ENCODE data around the gene STATH. TPM values are rescaled to one million over a fixed set of nuclear protein-coding genes. Genes with fewer than 3 reads are reported as not detected.
A peak's percentile ranks its signal among the peaks of the same experiment; 100 is the strongest.
"Not testable (repeated sequence)": the region's sequence is repeated elsewhere in the genome, so short reads cannot be mapped to it uniquely, and the experiment has no call there.

STATH gene
- polyA plus RNA-seq (2012; ENCODE audit: insufficient read depth, insufficient read length), result not detected

GRCh38 chr4:69995526-69996016, at the start of gene STATH:
STATH (plus strand) TSS chr4:69995966; CDS start chr4:69998438, 2,472 bp downstream.
- no peak within 1 kb of the TSS for H3K4me3 ChIP-seq (ENCODE audit: low read length)
- DNase-seq (ENCODE audit: low read depth, low spot score), result no peak

DNA sequence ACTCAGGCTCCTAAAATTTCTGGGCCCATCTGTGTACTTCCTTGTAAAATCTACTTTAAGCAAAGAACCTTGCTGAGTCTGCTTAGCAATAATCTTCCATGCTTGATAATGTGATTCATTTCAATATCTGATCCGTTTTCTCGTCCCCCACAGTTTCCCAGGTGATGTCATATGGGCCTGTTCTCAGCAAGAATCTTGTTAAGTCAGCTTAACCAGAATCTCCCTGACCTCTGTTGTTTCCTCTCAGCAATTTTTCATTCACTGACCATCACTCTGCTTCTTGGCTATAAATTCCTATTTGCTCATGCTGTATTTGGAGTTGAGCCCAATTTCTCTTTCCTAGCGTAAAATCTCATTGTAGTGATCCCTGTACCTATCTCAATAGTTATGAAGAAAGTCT, 44.2 kb upstream of the STATH start:
- DNase-seq (ENCODE audit: low read depth, low spot score), result no peak
- no peak overlapping the region for H3K4me3 ChIP-seq (ENCODE audit: low read length)

GRCh38 chr4:69957209-69957608, 38.6 kb upstream of the STATH start:
- H3K4me3 ChIP-seq (ENCODE audit: low read length), result no peak overlapping the region
- no peak for DNase-seq (ENCODE audit: low read depth, low spot score)

DNA sequence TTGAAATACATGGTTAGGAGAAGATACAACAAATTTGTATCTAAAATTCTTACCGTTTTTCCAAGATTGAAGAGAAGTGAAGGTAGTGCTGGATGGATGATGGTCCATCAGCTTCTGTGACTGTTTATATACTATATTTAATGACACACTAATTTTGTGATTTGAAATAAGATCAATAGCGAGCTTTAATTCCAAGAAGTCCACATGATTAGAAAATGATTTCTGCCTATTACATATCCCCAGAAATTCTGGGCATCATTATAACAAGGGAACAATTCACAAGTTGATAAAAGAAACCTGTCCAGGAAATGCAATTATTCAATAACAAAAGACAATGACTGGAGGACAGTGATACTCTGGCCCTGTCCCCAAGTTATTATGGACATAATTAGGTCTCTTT, 30.1 kb upstream of the STATH start, which contains the start of gene CSN2:
CSN2 (minus strand) TSS at position 101 of the 400 bp plus-strand sequence. CDS start 4,733 bp downstream, outside the sequence.
- DNase-seq (ENCODE audit: low read depth, low spot score), result no peak
- no peak within 1 kb of the TSS for H3K4me3 ChIP-seq (ENCODE audit: low read length)

DNA sequence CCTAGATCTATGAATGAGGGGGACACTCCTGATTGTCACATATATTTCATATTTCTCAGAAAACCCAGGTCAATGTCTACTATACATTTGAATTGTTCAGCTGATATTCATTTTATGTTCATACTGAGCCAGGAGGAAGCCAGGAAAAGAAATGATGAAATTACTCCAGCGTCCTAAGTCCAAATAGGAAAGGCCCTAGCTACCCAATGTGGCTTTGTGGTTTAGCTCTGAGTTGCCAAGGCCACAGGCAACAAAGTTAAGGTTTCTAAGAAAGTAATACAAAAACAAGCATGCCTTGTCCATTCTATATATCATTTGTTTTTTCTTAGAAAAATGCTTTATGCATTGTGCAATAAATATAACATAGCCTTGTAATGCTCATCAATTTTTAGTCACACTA, 25.7 kb upstream of the STATH start:
- no peak for DNase-seq (ENCODE audit: low read depth, low spot score)
- H3K4me3 ChIP-seq (ENCODE audit: low read length), result no peak overlapping the region

DNA sequence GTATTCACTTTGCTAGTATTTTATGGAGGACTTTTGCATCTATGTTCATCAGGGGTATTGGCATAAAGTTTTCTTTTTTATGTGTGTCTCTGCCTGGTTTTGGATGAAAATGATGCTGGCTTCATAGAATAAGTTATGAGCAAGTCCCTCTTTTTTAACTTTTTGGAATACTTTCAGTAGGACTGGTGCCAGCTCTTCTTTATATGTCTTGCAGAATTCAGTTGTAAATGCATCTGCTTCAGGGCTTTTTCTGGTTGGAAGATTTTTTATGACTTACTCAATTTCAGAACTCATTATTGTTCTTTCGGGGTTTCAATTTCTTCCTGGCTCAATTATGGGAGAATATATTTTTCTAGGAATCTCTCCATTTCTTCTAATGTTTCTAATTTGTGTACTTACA, 21.1 kb upstream of the STATH start:
- H3K4me3 ChIP-seq (ENCODE audit: low read length), result no peak overlapping the region
- DNase-seq (ENCODE audit: low read depth, low spot score), result no peak

GRCh38 chr4:69977582-69977981, 18.2 kb upstream of the STATH start:
- peak; percentile 10 for DNase-seq (ENCODE audit: low read depth, low spot score)
- H3K4me3 ChIP-seq (ENCODE audit: low read length), result no peak overlapping the region

DNA sequence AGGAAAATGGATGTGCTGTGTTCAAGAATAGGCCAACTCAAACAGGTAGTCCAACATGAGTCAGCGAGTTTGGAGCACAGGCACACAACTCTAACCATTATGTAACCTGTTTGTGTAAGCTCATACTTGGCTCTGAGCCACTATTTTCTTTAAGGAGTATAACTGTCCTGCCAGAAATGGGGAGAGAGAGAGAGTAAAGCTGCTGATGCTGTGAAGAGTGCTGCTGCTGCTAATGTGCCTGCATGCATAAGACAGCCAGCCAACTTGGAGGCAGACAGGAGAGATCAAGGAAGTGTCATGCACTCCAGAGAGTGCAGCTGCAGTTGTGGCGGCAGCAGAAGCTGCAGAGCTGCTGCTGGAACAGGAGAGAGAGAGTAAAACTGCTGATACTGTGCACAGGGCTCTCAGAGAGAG, 11.7 kb upstream of the STATH start:
- no peak overlapping the region for H3K4me3 ChIP-seq (ENCODE audit: low read length)
- DNase-seq (ENCODE audit: low read depth, low spot score), result peak; percentile 16

GRCh38 chr4:69986663-69987062, 9.1 kb upstream of the STATH start:
- no peak overlapping the region for H3K4me3 ChIP-seq (ENCODE audit: low read length)
- DNase-seq (ENCODE audit: low read depth, low spot score), result no peak

DNA sequence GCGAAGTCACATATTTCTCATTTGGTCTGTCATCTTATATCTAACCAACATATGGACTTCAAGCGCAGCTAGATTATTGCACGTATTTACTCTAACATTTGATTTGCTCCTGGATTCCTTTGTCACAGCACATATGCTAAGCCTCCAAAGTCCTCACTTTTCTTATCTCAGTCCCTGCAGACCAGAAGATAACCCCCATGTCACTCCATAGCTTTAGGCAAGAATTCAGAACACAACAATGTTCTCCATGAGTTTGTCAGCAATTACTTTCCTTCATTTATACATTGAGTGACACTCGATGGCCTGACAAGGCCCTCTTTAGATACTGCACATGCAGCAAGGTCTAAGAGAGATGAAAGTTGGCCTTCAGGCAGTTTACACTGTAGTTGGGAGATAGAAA, 4.8 kb upstream of the STATH start:
- DNase-seq (ENCODE audit: low read depth, low spot score), result no peak
- no peak overlapping the region for H3K4me3 ChIP-seq (ENCODE audit: low read length)

GRCh38 chr4:69994782-69995181, 984 bp upstream of the STATH start:
- no peak overlapping the region for H3K4me3 ChIP-seq (ENCODE audit: low read length)
- DNase-seq (ENCODE audit: low read depth, low spot score), result no peak

GRCh38 chr4:69999420-69999819, 3.7 kb downstream of the STATH start:
- DNase-seq (ENCODE audit: low read depth, low spot score), result no peak
- H3K4me3 ChIP-seq (ENCODE audit: low read length), result no peak overlapping the region

- H3K4me3 ChIP-seq (ENCODE audit: low read length), result no peak overlapping the region
- peak; percentile 75 for DNase-seq (ENCODE audit: low read depth, low spot score)
Measured at GRCh38 chr4:70000711-70001110, 4.9 kb downstream of the STATH start.

DNA sequence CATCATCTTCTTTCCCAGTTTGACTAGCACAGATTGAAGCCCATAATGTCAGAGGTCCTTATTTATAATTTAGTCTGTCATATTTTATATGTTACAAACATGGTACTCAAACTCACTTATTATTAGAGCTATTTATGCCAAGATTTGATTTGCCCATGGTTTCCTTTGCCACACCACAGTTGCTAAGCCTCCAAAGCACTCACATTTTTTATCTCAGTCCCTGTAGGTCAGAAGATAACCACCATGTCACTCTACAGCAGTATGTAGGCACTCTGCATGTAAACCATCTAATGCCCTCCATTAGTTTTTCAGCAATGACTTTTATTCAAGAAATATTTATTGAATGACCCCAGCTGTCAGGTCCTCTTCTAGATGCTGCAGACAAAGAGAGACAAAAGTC, 6.7 kb downstream of the STATH start:
- no peak for DNase-seq (ENCODE audit: low read depth, low spot score)
- H3K4me3 ChIP-seq (ENCODE audit: low read length), result no peak overlapping the region

GRCh38 chr4:70008771-70009170, 13.0 kb downstream of the STATH start:
- H3K4me3 ChIP-seq (ENCODE audit: low read length), result no peak overlapping the region
- DNase-seq (ENCODE audit: low read depth, low spot score), result no peak

DNA sequence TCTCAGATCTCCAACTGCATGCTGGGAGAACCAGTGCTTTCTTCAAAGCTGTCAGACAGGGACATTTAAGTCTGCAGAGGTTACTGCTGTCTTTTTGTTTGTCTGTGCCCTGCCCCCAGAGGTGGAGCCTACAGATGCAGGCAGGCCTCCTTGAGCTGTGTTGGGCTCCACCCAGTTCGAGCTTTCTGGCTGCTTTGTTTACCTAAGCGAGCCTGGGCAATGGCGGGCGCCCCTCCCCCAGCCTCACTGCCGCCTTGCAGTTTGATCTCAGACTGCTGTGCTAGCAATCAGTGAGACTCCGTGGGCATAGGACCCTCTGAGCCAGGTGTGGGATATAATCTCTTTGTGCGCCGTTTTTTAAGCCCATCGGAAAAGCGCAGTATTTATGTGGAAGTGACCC, 23.2 kb downstream of the STATH start:
- not testable (repeated sequence) for DNase-seq (ENCODE audit: low read depth, low spot score); H3K4me3 ChIP-seq (ENCODE audit: low read length)

- DNase-seq (ENCODE audit: low read depth, low spot score), result no peak
- H3K4me3 ChIP-seq (ENCODE audit: low read length), result no peak overlapping the region
Measured at GRCh38 chr4:70023218-70023617, 27.5 kb downstream of the STATH start.

DNA sequence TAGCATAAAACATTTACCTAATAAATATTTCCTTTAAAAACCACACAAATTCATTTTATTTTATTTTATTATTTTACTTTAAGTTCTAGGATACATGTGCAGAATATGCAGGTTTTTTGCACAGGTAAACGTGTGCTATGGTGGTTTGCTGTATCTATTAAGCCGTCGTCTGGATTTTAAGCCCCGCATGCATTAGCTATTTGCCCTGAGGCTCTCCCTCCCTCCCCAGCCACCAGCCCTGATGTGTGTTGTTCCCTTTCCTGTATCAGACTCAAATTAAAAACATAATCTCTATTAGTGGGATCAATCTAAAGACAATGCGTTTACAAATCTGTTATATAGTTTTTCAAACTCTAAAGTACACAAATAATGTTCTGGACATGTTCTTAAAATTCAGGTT, 31.2 kb downstream of the STATH start:
- no peak for DNase-seq (ENCODE audit: low read depth, low spot score)

GRCh38 chr4:70028159-70028558, 32.4 kb downstream of the STATH start, which contains the start of gene HTN3:
HTN3 (plus strand) TSS chr4:70028459; CDS start chr4:70030741, 2,282 bp downstream.
- DNase-seq (ENCODE audit: low read depth, low spot score); H3K4me3 ChIP-seq (ENCODE audit: low read length): not testable (repeated sequence)

More for the DNA sequence above, 31.2 kb downstream of the STATH start:
- no peak overlapping the region for H3K4me3 ChIP-seq (ENCODE audit: low read length)

DNA sequence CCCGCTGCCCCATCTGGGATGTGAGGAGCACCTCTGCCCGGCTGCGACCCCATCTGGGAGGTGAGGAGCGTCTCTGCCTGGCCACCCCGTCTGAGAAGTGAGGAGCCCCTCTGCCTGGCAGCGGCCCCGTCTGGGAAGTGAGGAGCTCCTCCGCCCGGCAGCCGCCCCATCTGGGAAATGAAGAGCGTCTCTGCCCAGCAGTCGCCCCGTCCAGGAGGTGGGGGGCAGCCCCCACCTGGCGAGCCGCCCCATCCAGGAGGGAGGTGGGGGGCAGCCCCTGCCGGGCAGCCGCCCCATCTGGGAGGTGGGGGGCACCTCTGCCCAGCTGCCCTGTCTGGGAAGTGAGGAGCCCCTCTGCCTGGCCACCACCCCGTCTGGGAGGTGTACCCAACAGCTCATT, 41.8 kb downstream of the STATH start:
- H3K4me3 ChIP-seq (ENCODE audit: low read length); DNase-seq (ENCODE audit: low read depth, low spot score): not testable (repeated sequence)

DNA sequence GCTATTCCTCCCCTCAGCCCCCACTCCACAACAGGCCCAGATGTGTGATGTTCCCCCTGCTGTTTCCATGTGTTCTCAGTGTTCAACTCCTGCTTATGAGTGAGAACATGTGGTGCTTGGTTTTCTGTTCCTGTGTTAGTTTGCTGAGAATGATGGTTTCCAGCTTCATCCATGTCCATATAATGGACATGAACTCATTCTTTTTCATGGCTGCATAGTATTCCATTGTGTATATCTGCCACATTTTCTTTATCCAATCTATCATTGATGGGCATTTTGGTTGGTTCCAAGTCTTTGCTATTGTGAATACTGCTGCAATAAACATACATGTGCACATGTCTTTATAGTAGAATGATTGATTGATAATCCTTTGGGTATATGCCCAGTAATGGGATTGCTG, 44.2 kb downstream of the STATH start:
- H3K4me3 ChIP-seq (ENCODE audit: low read length), result not testable (repeated sequence)

More for the DNA sequence above, 44.2 kb downstream of the STATH start:
- DNase-seq (ENCODE audit: low read depth, low spot score), result not testable (repeated sequence)
